Neural cell (in vitro differentiated cells): ENCODE data around the gene PFKP. TPM values are rescaled to one million over a fixed set of nuclear protein-coding genes. Genes with fewer than 3 reads are reported as not detected.

Source experiments
- H2AFZ ChIP-seq: fragments of 200-600, 300-800 bp; sonication (generic), shearing (Covaris generic); 2 replicates; pipeline ENCODE4 v1.6.0; 2014; ENCODE audit warnings: low read depth, mild to moderate bottlenecking, antibody characterized with exemption, low read length, moderate library complexity
- H3F3A ChIP-seq: fragments of 200-600 bp; shearing (Covaris generic); 2 replicates; pipeline ENCODE4 v1.6.1; 2016; ENCODE audit warnings: mild to moderate bottlenecking, moderate library complexity, mixed read lengths, antibody characterized with exemption, low read length; ENCODE audit not compliant: insufficient read depth, poor library complexity, severe bottlenecking
- H3K27ac ChIP-seq: fragments of 200-600, 300-800 bp; sonication (generic), shearing (Covaris generic); 2 replicates; pipeline ENCODE4 v1.5.1; 2014; ENCODE audit warnings: mild to moderate bottlenecking, low read length, moderate library complexity
- H3K27me3 ChIP-seq: fragments of 300-800, 200-600 bp; sonication (generic), shearing (Covaris generic); 2 replicates; pipeline ENCODE4 v1.6.0; 2014; ENCODE audit warnings: mild to moderate bottlenecking, low read depth, low read length, moderate library complexity; ENCODE audit not compliant: insufficient read depth
- H3K36me3 ChIP-seq: fragments of 300-800, 200-600 bp; sonication (generic), shearing (Covaris generic); 2 replicates; pipeline ENCODE4 v1.5.1; 2014; ENCODE audit warnings: mild to moderate bottlenecking, antibody characterized with exemption, low read length, moderate library complexity; ENCODE audit not compliant: insufficient read depth
- H3K4me2 ChIP-seq: fragments of 300-800, 200-600 bp; sonication (generic), shearing (Covaris generic); 2 replicates; pipeline ENCODE4 v1.6.0; 2014; ENCODE audit warnings: mild to moderate bottlenecking, low read length
- H3K4me3 ChIP-seq: fragments of 300-800, 200-600 bp; sonication (generic), shearing (Covaris generic); 2 replicates; pipeline ENCODE4 v1.5.1; 2014; ENCODE audit warnings: mild to moderate bottlenecking, low read length, moderate library complexity
- H3K79me2 ChIP-seq: fragments of 200-600 bp; shearing (Covaris generic); replicated peaks from 2 replicates; pipeline ENCODE4 v1.6.0; 2014; ENCODE audit warnings: mild to moderate bottlenecking, low read length, moderate library complexity; ENCODE audit not compliant: insufficient read depth
- H3K9ac ChIP-seq: fragments of 300-800, 200-600 bp; sonication (generic), shearing (Covaris generic); 2 replicates; pipeline ENCODE4 v1.6.1; 2016; ENCODE audit warnings: mild to moderate bottlenecking, low read length, mixed read lengths
- H3K9me2 ChIP-seq: fragments of 200-600 bp; shearing (Covaris generic); 2 replicates; pipeline ENCODE4 v1.6.1; 2016; ENCODE audit warnings: mild to moderate bottlenecking, low read length, mixed read lengths; ENCODE audit not compliant: insufficient read depth
- H3K9me3 ChIP-seq: fragments of 200-600, 300-800 bp; sonication (generic), shearing (Covaris generic); 2 replicates; pipeline ENCODE4 v1.6.1; 2016; ENCODE audit warnings: mild to moderate bottlenecking, mixed run types, low read length, moderate library complexity, mixed read lengths
- H4K20me1 ChIP-seq: fragments of 200-600 bp; shearing (Covaris generic); 2 replicates; pipeline ENCODE4 v1.6.1; 2016; ENCODE audit warnings: mild to moderate bottlenecking, mixed run types; ENCODE audit not compliant: insufficient read depth
- EP300 ChIP-seq: fragments of 450-650 bp; conservative IDR thresholded peaks from 2 replicates; pipeline ENCODE4 v1.6.1; 2014; ENCODE audit warnings: antibody characterized with exemption, mild to moderate bottlenecking, moderate library complexity; ENCODE audit not compliant: poor library complexity, severe bottlenecking
- EZH2 ChIP-seq: fragments of 200-600, 300-800 bp; shearing (Covaris generic), sonication (generic); IDR thresholded peaks from 2 replicates; pipeline ENCODE4 v1.6.1; 2014; ENCODE audit warnings: antibody characterized with exemption, low read length, borderline replicate concordance, mild to moderate bottlenecking; ENCODE audit not compliant: insufficient read depth, poor library complexity, severe bottlenecking
- MXI1 ChIP-seq: fragments of 450-650 bp; conservative IDR thresholded peaks from 2 replicates; pipeline ENCODE4 v1.6.1; 2014; ENCODE audit warnings: antibody characterized with exemption, mild to moderate bottlenecking; ENCODE audit not compliant: poor library complexity, severe bottlenecking
- POLR2AphosphoS5 ChIP-seq: IDR thresholded peaks from 2 replicates; pipeline ENCODE4 v1.6.1; 2012
- RAD21 ChIP-seq: fragments of 450-650 bp; conservative IDR thresholded peaks from 2 replicates; pipeline ENCODE4 v1.6.1; 2014; ENCODE audit warnings: antibody characterized with exemption, mild to moderate bottlenecking, moderate library complexity
- SMC3 ChIP-seq: fragments of 450-650 bp; conservative IDR thresholded peaks from 2 replicates; pipeline ENCODE4 v1.6.1; 2014; ENCODE audit warnings: antibody characterized with exemption, mild to moderate bottlenecking, moderate library complexity; ENCODE audit not compliant: poor library complexity
- TAF1 ChIP-seq: IDR thresholded peaks from 2 replicates; pipeline ENCODE4 v1.6.1; 2012; ENCODE audit warnings: low read depth
- polyA plus RNA-seq: library from polyadenylated mRNA; depleted of rRNA; stranded (reverse); fragments of >200 nt; gene quantifications from 2 replicates; pipeline ENCODE4 v1.2.3, GENCODE V29; 2014
- TF ChIP-seq, protein P1 (sequence below): fragments of 450-650 bp; IDR thresholded peaks from 2 replicates; pipeline ENCODE4 v1.5.1; 2014; ENCODE audit warnings: antibody characterized with exemption, mild to moderate bottlenecking, moderate library complexity; ENCODE audit not compliant: poor library complexity, severe bottlenecking
- TF ChIP-seq, protein P2 (sequence below): IDR thresholded peaks from 2 replicates; pipeline ENCODE4 v1.6.1; 2012; ENCODE audit warnings: borderline replicate concordance

Gene PFKP
- polyA plus RNA-seq, 1 donor from 2014 or later: 27.9 TPM

DNA sequence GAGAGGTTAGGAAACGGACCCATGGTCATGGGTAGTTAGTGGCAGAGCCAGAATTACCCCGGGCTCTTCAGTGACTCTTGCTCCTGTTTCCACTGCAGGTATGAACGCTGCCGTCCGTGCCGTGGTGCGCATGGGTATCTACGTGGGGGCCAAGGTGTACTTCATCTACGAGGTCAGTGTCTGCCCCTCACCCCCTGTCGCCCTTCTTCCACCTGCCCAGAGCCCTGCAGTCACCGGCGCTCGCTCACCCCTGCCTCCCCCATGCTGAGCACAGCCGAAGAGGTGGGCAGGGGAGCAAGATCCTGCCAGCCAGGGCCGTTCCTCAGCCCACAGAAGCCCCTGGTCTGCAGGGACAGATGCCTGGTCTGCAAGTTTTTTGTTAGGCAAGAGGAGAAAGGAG, 14.9 kb downstream of the PFKP start:
- H3K4me2 ChIP-seq: no peak overlapping the region
- no peak overlapping the region for H3K4me3 ChIP-seq
- no peak overlapping the region for H3K9ac ChIP-seq
- H3F3A ChIP-seq: no peaks in the 10 kb centered on the region
- no peak overlapping the region for H2AFZ ChIP-seq
- no peaks in the 10 kb centered on the region for H3K36me3 ChIP-seq
- TF ChIP-seq EZH2 (no peak), EP300 (no peak), MXI1 (no peak), RAD21 (no peak), TAF1 (no peak), SMC3 (no peak), POLR2AphosphoS5 (no peak)
- TF ChIP-seq, protein P1, sequence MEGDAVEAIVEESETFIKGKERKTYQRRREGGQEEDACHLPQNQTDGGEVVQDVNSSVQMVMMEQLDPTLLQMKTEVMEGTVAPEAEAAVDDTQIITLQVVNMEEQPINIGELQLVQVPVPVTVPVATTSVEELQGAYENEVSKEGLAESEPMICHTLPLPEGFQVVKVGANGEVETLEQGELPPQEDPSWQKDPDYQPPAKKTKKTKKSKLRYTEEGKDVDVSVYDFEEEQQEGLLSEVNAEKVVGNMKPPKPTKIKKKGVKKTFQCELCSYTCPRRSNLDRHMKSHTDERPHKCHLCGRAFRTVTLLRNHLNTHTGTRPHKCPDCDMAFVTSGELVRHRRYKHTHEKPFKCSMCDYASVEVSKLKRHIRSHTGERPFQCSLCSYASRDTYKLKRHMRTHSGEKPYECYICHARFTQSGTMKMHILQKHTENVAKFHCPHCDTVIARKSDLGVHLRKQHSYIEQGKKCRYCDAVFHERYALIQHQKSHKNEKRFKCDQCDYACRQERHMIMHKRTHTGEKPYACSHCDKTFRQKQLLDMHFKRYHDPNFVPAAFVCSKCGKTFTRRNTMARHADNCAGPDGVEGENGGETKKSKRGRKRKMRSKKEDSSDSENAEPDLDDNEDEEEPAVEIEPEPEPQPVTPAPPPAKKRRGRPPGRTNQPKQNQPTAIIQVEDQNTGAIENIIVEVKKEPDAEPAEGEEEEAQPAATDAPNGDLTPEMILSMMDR: no peak
- TF ChIP-seq, protein P2, sequence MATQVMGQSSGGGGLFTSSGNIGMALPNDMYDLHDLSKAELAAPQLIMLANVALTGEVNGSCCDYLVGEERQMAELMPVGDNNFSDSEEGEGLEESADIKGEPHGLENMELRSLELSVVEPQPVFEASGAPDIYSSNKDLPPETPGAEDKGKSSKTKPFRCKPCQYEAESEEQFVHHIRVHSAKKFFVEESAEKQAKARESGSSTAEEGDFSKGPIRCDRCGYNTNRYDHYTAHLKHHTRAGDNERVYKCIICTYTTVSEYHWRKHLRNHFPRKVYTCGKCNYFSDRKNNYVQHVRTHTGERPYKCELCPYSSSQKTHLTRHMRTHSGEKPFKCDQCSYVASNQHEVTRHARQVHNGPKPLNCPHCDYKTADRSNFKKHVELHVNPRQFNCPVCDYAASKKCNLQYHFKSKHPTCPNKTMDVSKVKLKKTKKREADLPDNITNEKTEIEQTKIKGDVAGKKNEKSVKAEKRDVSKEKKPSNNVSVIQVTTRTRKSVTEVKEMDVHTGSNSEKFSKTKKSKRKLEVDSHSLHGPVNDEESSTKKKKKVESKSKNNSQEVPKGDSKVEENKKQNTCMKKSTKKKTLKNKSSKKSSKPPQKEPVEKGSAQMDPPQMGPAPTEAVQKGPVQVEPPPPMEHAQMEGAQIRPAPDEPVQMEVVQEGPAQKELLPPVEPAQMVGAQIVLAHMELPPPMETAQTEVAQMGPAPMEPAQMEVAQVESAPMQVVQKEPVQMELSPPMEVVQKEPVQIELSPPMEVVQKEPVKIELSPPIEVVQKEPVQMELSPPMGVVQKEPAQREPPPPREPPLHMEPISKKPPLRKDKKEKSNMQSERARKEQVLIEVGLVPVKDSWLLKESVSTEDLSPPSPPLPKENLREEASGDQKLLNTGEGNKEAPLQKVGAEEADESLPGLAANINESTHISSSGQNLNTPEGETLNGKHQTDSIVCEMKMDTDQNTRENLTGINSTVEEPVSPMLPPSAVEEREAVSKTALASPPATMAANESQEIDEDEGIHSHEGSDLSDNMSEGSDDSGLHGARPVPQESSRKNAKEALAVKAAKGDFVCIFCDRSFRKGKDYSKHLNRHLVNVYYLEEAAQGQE: no peak
- no peaks in the 10 kb centered on the region for H3K9me3 ChIP-seq
- H4K20me1 ChIP-seq: no peaks in the 10 kb centered on the region
- H3K27ac ChIP-seq: no peak overlapping the region
- H3K27me3 ChIP-seq: no peaks in the 10 kb centered on the region
- H3K9me2 ChIP-seq: no peaks in the 10 kb centered on the region
- no peaks in the 10 kb centered on the region for H3K79me2 ChIP-seq

DNA sequence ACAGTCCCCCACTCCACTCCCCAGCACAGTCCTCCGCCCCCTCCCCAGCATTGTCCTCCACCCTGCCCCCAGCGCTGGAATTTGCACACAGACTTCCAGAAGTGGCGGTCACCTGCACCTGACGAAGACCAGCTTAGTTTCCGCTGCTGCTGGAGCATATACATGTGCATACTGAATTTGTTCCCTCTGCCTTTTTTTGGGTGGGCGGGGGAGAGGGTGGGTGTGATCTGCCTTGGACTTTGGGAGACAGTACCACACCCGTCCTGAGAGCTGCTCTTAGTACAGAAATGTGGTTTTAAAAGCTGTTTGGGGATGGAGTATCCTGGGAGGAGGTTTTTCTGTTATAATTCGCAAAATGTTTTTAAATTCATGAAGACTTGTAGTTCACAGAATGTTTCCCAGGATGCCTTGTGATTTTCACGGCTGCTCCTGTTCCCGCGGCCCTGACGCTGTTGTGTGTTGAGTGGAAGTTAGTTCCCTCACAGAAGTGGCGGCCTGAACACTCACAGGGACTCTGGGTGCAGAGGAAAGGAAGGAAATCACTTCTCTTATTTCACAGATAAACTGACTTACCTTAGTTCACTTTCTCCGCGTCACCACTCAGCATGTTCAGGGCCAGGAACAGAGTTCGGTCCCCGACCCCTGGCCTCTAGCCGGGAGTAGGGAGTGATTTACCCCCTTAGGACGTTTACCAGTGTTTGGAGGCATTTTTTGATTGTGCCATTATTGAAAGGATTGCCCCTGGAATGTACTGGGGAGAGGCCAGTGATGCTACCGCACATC, 18.6 kb downstream of the PFKP start:
- H3K27ac ChIP-seq: no peak overlapping the region
- no peaks in the 10 kb centered on the region for H3K9me2 ChIP-seq
- H3K9ac ChIP-seq: no peak overlapping the region
- TF ChIP-seq, protein P1: no peak
- TF ChIP-seq TAF1: no peak
- TF ChIP-seq EP300: no peak
- TF ChIP-seq, protein P2: no peak
- TF ChIP-seq SMC3: no peak
- no peak for TF ChIP-seq EZH2
- TF ChIP-seq POLR2AphosphoS5: no peak
- TF ChIP-seq MXI1: no peak
- TF ChIP-seq RAD21: no peak
- H3K79me2 ChIP-seq: no peaks in the 10 kb centered on the region
- H3K27me3 ChIP-seq: no peaks in the 10 kb centered on the region
- H3K9me3 ChIP-seq: no peaks in the 10 kb centered on the region
- H2AFZ ChIP-seq: no peak overlapping the region
- no peaks in the 10 kb centered on the region for H3K36me3 ChIP-seq
- no peaks in the 10 kb centered on the region for H3F3A ChIP-seq
- H3K4me2 ChIP-seq: no peak overlapping the region
- H4K20me1 ChIP-seq: no peaks in the 10 kb centered on the region
- no peak overlapping the region for H3K4me3 ChIP-seq
